Measurements from ENCODE around the gene GNAL.

The GNAL gene

GRCh38 chr18:11809895-11810294 lies 120.8 kb downstream of the GNAL start:
- Histone ChIP-seq H3K36me3 (ENCODE audit: control insufficient read depth, insufficient read depth, low read length) (no peaks in the 10 kb centered on the region), H3K4me3 (ENCODE audit: low read depth, low read length) (no peak overlapping the region), H3K4me2 (ENCODE audit: low read length) (no peak overlapping the region), H3K4me1 (no peaks in the 10 kb centered on the region), H2AFZ (no peak overlapping the region), H3K9ac (no peak overlapping the region), H3K79me2 (no peaks in the 10 kb centered on the region), H3K27ac (no peak overlapping the region), H3K9me3 (ENCODE audit: control insufficient read depth, low read length) (no peaks in the 10 kb centered on the region), H3K27me3 (ENCODE audit: control insufficient read depth, insufficient read depth, low read length) (no peaks in the 10 kb centered on the region)
- TF ChIP-seq, protein P1, sequence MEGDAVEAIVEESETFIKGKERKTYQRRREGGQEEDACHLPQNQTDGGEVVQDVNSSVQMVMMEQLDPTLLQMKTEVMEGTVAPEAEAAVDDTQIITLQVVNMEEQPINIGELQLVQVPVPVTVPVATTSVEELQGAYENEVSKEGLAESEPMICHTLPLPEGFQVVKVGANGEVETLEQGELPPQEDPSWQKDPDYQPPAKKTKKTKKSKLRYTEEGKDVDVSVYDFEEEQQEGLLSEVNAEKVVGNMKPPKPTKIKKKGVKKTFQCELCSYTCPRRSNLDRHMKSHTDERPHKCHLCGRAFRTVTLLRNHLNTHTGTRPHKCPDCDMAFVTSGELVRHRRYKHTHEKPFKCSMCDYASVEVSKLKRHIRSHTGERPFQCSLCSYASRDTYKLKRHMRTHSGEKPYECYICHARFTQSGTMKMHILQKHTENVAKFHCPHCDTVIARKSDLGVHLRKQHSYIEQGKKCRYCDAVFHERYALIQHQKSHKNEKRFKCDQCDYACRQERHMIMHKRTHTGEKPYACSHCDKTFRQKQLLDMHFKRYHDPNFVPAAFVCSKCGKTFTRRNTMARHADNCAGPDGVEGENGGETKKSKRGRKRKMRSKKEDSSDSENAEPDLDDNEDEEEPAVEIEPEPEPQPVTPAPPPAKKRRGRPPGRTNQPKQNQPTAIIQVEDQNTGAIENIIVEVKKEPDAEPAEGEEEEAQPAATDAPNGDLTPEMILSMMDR (IDR thresholded peaks at IDR 0.05), result no peak

GRCh38 chr18:11810379-11810778 lies 121.3 kb downstream of the GNAL start:
- TF ChIP-seq, protein P1 (IDR thresholded peaks at IDR 0.05), result no peak
- Histone ChIP-seq H2AFZ (no peak overlapping the region), H3K27me3 (ENCODE audit: control insufficient read depth, insufficient read depth, low read length) (no peaks in the 10 kb centered on the region), H3K9me3 (ENCODE audit: control insufficient read depth, low read length) (no peaks in the 10 kb centered on the region), H3K9ac (no peak overlapping the region), H3K4me3 (ENCODE audit: low read depth, low read length) (no peak overlapping the region), H3K27ac (no peak overlapping the region), H3K36me3 (ENCODE audit: control insufficient read depth, insufficient read depth, low read length) (no peaks in the 10 kb centered on the region), H3K79me2 (no peaks in the 10 kb centered on the region), H3K4me1 (no peaks in the 10 kb centered on the region), H3K4me2 (ENCODE audit: low read length) (no peak overlapping the region)

DNA sequence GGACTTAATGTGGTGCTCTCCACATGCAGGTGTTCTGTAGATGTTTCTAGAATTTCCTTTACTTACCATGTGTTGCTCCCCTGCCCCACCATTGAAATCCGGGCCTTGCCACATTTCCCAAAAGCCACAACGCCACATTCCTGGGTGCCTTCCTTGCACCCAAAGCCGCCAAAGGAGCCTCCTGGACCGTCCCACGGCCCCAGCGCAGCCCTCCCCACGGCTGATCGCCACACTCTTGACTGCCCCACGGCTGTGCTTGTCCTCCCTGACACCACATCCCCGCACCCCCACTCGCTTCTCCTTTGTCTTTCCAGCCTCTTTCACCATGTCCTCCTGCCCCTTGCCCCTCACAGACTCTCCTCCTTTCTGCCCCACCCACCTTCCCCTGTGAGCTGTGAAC lies 121.9 kb downstream of the GNAL start:
- Histone ChIP-seq H3K4me1 (no peaks in the 10 kb centered on the region), H3K27ac (no peak overlapping the region)
- TF ChIP-seq, protein P1 (IDR thresholded peaks at IDR 0.05), result no peak

DNA sequence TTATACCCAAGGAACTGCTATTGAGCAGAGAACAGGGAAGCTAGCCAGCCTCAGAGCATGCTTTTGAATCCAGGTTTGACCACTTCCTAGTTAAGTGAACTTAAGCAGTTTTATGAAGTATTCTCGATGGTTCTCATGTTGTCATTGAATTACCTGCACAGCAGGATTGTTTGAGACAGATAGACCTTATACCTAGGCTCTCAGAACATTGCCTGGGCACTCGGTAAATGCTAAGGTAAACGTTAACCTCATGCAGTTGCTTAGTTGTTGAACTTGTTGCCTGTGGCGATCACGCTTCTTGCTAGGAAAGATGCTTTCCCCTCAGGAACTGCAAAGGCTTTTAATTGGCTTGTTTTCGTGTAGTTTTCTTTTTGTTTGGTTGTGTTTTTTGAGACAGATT lies 128.2 kb downstream of the GNAL start:
- no peaks in the 10 kb centered on the region for H3K79me2 ChIP-seq

More for the DNA sequence above, 121.9 kb downstream of the GNAL start:
- Histone ChIP-seq H3K9me3 (ENCODE audit: control insufficient read depth, low read length) (no peaks in the 10 kb centered on the region), H3K27me3 (ENCODE audit: control insufficient read depth, insufficient read depth, low read length) (no peaks in the 10 kb centered on the region), H3K36me3 (ENCODE audit: control insufficient read depth, insufficient read depth, low read length) (no peaks in the 10 kb centered on the region), H3K9ac (no peak overlapping the region), H3K4me3 (ENCODE audit: low read depth, low read length) (no peak overlapping the region), H3K4me2 (ENCODE audit: low read length) (no peak overlapping the region), H3K79me2 (no peaks in the 10 kb centered on the region), H2AFZ (no peak overlapping the region)

More for the DNA sequence above, 128.2 kb downstream of the GNAL start:
- TF ChIP-seq, protein P1 (IDR thresholded peaks at IDR 0.05), result no peak
- no peaks in the 10 kb centered on the region for H3K36me3 ChIP-seq (ENCODE audit: control insufficient read depth, insufficient read depth, low read length)
- H3K27ac ChIP-seq, result no peak overlapping the region
- no peaks in the 10 kb centered on the region for H3K9me3 ChIP-seq (ENCODE audit: control insufficient read depth, low read length)
- H3K27me3 ChIP-seq (ENCODE audit: control insufficient read depth, insufficient read depth, low read length), result no peaks in the 10 kb centered on the region
- H3K4me1 ChIP-seq, result no peaks in the 10 kb centered on the region
- H3K4me3 ChIP-seq (ENCODE audit: low read depth, low read length), result no peak overlapping the region
- no peak overlapping the region for H3K9ac ChIP-seq
- no peak overlapping the region for H3K4me2 ChIP-seq (ENCODE audit: low read length)
- H2AFZ ChIP-seq, result no peak overlapping the region
